ENCODE data around the gene HNRNPH1.

DNA sequence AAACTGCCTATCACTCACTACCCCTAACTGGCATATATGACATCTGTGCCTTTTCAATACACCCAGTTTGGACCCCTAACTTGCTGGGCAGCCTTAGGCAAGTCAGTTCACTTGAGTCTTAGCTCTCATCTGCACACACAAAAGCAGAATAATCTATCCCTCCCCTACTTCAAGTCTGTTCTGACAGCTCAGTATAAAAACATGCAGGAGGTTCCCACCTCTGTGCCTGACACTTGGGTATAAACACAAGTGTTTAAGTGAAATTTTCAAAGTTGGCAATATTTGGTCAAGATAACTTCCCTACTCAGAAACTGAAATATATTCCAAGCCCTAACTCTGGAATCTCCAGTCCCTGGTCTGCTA lies 12.6 kb downstream of the HNRNPH1 start:
- TF ChIP-seq ZNF138 (CRISPR knock-in tag; conservative IDR thresholded peaks at IDR 0.05) (no peak), MXD4 (CRISPR knock-in tag; IDR thresholded peaks at IDR 0.05; ENCODE audit: borderline replicate concordance) (no peak), OVOL2 (CRISPR knock-in tag; IDR thresholded peaks at IDR 0.05; ENCODE audit: borderline replicate concordance) (no peak), TP53 (CRISPR knock-in tag; IDR thresholded peaks at IDR 0.05) (no peak)
- TF ChIP-seq, protein P1, sequence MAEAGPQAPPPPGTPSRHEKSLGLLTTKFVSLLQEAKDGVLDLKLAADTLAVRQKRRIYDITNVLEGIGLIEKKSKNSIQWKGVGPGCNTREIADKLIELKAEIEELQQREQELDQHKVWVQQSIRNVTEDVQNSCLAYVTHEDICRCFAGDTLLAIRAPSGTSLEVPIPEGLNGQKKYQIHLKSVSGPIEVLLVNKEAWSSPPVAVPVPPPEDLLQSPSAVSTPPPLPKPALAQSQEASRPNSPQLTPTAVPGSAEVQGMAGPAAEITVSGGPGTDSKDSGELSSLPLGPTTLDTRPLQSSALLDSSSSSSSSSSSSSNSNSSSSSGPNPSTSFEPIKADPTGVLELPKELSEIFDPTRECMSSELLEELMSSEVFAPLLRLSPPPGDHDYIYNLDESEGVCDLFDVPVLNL (CRISPR knock-in tag; IDR thresholded peaks at IDR 0.05; ENCODE audit: borderline replicate concordance, low read depth), result no peak
- TF ChIP-seq, protein P2, sequence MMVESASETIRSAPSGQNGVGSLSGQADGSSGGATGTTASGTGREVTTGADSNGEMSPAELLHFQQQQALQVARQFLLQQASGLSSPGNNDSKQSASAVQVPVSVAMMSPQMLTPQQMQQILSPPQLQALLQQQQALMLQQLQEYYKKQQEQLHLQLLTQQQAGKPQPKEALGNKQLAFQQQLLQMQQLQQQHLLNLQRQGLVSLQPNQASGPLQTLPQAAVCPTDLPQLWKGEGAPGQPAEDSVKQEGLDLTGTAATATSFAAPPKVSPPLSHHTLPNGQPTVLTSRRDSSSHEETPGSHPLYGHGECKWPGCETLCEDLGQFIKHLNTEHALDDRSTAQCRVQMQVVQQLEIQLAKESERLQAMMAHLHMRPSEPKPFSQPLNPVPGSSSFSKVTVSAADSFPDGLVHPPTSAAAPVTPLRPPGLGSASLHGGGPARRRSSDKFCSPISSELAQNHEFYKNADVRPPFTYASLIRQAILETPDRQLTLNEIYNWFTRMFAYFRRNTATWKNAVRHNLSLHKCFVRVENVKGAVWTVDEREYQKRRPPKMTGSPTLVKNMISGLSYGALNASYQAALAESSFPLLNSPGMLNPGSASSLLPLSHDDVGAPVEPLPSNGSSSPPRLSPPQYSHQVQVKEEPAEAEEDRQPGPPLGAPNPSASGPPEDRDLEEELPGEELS (CRISPR knock-in tag; IDR thresholded peaks at IDR 0.05), result no peak
- TF ChIP-seq, protein P3, sequence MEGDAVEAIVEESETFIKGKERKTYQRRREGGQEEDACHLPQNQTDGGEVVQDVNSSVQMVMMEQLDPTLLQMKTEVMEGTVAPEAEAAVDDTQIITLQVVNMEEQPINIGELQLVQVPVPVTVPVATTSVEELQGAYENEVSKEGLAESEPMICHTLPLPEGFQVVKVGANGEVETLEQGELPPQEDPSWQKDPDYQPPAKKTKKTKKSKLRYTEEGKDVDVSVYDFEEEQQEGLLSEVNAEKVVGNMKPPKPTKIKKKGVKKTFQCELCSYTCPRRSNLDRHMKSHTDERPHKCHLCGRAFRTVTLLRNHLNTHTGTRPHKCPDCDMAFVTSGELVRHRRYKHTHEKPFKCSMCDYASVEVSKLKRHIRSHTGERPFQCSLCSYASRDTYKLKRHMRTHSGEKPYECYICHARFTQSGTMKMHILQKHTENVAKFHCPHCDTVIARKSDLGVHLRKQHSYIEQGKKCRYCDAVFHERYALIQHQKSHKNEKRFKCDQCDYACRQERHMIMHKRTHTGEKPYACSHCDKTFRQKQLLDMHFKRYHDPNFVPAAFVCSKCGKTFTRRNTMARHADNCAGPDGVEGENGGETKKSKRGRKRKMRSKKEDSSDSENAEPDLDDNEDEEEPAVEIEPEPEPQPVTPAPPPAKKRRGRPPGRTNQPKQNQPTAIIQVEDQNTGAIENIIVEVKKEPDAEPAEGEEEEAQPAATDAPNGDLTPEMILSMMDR (IDR thresholded peaks at IDR 0.05), result no peak
- TF ChIP-seq, protein P4, sequence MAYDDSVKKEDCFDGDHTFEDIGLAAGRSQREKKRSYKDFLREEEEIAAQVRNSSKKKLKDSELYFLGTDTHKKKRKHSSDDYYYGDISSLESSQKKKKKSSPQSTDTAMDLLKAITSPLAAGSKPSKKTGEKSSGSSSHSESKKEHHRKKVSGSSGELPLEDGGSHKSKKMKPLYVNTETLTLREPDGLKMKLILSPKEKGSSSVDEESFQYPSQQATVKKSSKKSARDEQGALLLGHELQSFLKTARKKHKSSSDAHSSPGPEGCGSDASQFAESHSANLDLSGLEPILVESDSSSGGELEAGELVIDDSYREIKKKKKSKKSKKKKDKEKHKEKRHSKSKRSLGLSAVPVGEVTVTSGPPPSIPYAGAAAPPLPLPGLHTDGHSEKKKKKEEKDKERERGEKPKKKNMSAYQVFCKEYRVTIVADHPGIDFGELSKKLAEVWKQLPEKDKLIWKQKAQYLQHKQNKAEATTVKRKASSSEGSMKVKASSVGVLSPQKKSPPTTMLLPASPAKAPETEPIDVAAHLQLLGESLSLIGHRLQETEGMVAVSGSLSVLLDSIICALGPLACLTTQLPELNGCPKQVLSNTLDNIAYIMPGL (CRISPR knock-in tag; IDR thresholded peaks at IDR 0.05), result no peak
- TF ChIP-seq, protein P5, sequence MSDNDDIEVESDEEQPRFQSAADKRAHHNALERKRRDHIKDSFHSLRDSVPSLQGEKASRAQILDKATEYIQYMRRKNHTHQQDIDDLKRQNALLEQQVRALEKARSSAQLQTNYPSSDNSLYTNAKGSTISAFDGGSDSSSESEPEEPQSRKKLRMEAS (CRISPR knock-in tag; IDR thresholded peaks at IDR 0.05), result no peak
- TF ChIP-seq, protein P6, sequence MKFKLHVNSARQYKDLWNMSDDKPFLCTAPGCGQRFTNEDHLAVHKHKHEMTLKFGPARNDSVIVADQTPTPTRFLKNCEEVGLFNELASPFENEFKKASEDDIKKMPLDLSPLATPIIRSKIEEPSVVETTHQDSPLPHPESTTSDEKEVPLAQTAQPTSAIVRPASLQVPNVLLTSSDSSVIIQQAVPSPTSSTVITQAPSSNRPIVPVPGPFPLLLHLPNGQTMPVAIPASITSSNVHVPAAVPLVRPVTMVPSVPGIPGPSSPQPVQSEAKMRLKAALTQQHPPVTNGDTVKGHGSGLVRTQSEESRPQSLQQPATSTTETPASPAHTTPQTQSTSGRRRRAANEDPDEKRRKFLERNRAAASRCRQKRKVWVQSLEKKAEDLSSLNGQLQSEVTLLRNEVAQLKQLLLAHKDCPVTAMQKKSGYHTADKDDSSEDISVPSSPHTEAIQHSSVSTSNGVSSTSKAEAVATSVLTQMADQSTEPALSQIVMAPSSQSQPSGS (CRISPR knock-in tag; IDR thresholded peaks at IDR 0.05; ENCODE audit: borderline replicate concordance, low read depth), result no peak
- TF ChIP-seq, protein P7, sequence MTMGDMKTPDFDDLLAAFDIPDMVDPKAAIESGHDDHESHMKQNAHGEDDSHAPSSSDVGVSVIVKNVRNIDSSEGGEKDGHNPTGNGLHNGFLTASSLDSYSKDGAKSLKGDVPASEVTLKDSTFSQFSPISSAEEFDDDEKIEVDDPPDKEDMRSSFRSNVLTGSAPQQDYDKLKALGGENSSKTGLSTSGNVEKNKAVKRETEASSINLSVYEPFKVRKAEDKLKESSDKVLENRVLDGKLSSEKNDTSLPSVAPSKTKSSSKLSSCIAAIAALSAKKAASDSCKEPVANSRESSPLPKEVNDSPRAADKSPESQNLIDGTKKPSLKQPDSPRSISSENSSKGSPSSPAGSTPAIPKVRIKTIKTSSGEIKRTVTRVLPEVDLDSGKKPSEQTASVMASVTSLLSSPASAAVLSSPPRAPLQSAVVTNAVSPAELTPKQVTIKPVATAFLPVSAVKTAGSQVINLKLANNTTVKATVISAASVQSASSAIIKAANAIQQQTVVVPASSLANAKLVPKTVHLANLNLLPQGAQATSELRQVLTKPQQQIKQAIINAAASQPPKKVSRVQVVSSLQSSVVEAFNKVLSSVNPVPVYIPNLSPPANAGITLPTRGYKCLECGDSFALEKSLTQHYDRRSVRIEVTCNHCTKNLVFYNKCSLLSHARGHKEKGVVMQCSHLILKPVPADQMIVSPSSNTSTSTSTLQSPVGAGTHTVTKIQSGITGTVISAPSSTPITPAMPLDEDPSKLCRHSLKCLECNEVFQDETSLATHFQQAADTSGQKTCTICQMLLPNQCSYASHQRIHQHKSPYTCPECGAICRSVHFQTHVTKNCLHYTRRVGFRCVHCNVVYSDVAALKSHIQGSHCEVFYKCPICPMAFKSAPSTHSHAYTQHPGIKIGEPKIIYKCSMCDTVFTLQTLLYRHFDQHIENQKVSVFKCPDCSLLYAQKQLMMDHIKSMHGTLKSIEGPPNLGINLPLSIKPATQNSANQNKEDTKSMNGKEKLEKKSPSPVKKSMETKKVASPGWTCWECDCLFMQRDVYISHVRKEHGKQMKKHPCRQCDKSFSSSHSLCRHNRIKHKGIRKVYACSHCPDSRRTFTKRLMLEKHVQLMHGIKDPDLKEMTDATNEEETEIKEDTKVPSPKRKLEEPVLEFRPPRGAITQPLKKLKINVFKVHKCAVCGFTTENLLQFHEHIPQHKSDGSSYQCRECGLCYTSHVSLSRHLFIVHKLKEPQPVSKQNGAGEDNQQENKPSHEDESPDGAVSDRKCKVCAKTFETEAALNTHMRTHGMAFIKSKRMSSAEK (CRISPR knock-in tag; IDR thresholded peaks at IDR 0.05; ENCODE audit: borderline replicate concordance), result no peak
- TF ChIP-seq, protein P8, sequence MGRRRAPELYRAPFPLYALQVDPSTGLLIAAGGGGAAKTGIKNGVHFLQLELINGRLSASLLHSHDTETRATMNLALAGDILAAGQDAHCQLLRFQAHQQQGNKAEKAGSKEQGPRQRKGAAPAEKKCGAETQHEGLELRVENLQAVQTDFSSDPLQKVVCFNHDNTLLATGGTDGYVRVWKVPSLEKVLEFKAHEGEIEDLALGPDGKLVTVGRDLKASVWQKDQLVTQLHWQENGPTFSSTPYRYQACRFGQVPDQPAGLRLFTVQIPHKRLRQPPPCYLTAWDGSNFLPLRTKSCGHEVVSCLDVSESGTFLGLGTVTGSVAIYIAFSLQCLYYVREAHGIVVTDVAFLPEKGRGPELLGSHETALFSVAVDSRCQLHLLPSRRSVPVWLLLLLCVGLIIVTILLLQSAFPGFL (CRISPR knock-in tag; IDR thresholded peaks at IDR 0.05; ENCODE audit: borderline replicate concordance), result no peak
